DND-41 (cell line): Measurements from ENCODE around the gene RALY.

Experiments used
- ATAC-seq: fragments of 200-7000 bp; cut with Tn5 transposase; 3 replicates; pipeline ENCODE4 v1.9.1; 2021; ENCODE audit warnings: low read depth; ENCODE audit not compliant: insufficient read depth
- DNase-seq: peaks from one replicate; pipeline ENCODE4 v3.0.0-alpha.2; 2020
- H2AFZ ChIP-seq: 2 replicates; pipeline ENCODE4 v1.6.0; 2012; ENCODE audit warnings: low read depth, low read length
- H3K27ac ChIP-seq: 2 replicates; pipeline ENCODE4 v1.5.1; 2012; ENCODE audit warnings: low read length, inconsistent platforms
- H3K27me3 ChIP-seq: fragments of 200-600 bp; sonication (generic); 2 replicates; pipeline ENCODE4 v1.6.0; 2012; ENCODE audit warnings: low read length, mild to moderate bottlenecking, inconsistent platforms; ENCODE audit not compliant: insufficient read depth, poor library complexity
- H3K36me3 ChIP-seq: 2 replicates; pipeline ENCODE4 v1.5.1; 2012; ENCODE audit warnings: low read length, inconsistent platforms; ENCODE audit not compliant: insufficient read depth
- H3K4me1 ChIP-seq: 2 replicates; pipeline ENCODE4 v1.5.1; 2012; ENCODE audit warnings: mild to moderate bottlenecking, low read length; ENCODE audit not compliant: insufficient read depth
- H3K4me2 ChIP-seq: 2 replicates; pipeline ENCODE4 v1.6.0; 2012; ENCODE audit warnings: mild to moderate bottlenecking, moderate library complexity, low read length, inconsistent platforms; ENCODE audit not compliant: insufficient read depth
- H3K4me3 ChIP-seq, 2 experiments: fragments of 200-600 bp in 1 of 2; shearing (Covaris generic) in 1 of 2; 2 replicates each; pipeline ENCODE4 v1.5.1; 2012 to 2016; ENCODE audit warnings: inconsistent platforms in 2 of 2, low read length in 2 of 2, mild to moderate bottlenecking in 2 of 2, low read depth in 1 of 2, moderate library complexity in 1 of 2
- H3K79me2 ChIP-seq: 2 replicates; pipeline ENCODE4 v1.6.0; 2012; ENCODE audit warnings: low read length, inconsistent platforms; ENCODE audit not compliant: insufficient read depth
- H3K9ac ChIP-seq: 2 replicates; pipeline ENCODE4 v1.6.0; 2012; ENCODE audit warnings: low read depth, mild to moderate bottlenecking, inconsistent platforms, low read length, moderate library complexity
- H3K9me3 ChIP-seq: 2 replicates; pipeline ENCODE4 v1.5.1; 2012; ENCODE audit warnings: low read length, moderate library complexity, mild to moderate bottlenecking, inconsistent platforms; ENCODE audit not compliant: insufficient read depth, severe bottlenecking
- H4K20me1 ChIP-seq: 2 replicates; pipeline ENCODE4 v1.6.0; 2012; ENCODE audit warnings: low read length; ENCODE audit not compliant: insufficient read depth
- EZH2 ChIP-seq: IDR thresholded peaks from 3 replicates; pipeline ENCODE4 v1.6.1; 2012; ENCODE audit warnings: borderline replicate concordance, low read depth, mild to moderate bottlenecking, moderate library complexity, low read length, inconsistent platforms; ENCODE audit not compliant: severe bottlenecking
- TF ChIP-seq, protein P1 (sequence below): IDR thresholded peaks from 2 replicates; pipeline ENCODE4 v1.5.1; 2012; ENCODE audit warnings: borderline replicate concordance, low read length, moderate library complexity, mild to moderate bottlenecking; ENCODE audit not compliant: poor library complexity, severe bottlenecking; ENCODE audit errors: extremely low read depth

Gene RALY

DNA sequence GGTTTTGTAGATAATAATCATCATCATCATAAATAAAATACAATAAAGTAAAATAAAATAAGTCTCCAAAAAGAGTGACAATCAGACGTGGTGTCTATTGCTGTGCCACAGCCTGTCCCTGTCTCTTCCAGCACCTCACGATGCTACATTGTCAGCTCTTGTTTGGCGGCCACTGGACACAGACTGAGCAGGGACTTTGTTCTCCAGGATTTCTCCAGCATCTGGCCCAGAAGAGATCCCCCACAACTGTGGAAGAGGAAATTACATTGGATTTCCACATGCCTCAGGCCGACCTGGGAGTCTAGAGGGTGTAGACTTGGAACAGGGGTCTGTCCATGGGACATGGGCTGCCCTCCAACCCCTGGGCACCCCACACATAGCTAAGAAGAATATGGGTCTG is 39.2 kb upstream of the RALY start:
- DNase-seq (no peak), ATAC-seq (no peak)
- no peaks in the 10 kb centered on the region for H3K79me2 ChIP-seq
- H4K20me1 ChIP-seq = no peaks in the 10 kb centered on the region
- no peak for TF ChIP-seq EZH2
- TF ChIP-seq, protein P1, sequence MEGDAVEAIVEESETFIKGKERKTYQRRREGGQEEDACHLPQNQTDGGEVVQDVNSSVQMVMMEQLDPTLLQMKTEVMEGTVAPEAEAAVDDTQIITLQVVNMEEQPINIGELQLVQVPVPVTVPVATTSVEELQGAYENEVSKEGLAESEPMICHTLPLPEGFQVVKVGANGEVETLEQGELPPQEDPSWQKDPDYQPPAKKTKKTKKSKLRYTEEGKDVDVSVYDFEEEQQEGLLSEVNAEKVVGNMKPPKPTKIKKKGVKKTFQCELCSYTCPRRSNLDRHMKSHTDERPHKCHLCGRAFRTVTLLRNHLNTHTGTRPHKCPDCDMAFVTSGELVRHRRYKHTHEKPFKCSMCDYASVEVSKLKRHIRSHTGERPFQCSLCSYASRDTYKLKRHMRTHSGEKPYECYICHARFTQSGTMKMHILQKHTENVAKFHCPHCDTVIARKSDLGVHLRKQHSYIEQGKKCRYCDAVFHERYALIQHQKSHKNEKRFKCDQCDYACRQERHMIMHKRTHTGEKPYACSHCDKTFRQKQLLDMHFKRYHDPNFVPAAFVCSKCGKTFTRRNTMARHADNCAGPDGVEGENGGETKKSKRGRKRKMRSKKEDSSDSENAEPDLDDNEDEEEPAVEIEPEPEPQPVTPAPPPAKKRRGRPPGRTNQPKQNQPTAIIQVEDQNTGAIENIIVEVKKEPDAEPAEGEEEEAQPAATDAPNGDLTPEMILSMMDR = no peak
- H3K4me1 ChIP-seq = no peaks in the 10 kb centered on the region
- no peak overlapping the region for H3K4me2 ChIP-seq
- H3K27ac ChIP-seq = no peak overlapping the region
- no peaks in the 10 kb centered on the region for H3K9me3 ChIP-seq
- H3K4me3 ChIP-seq = no peak overlapping the region
- H3K36me3 ChIP-seq = no peaks in the 10 kb centered on the region
- no peak overlapping the region for H2AFZ ChIP-seq
- peaks cover 7% of the 10 kb centered on the region for H3K27me3 ChIP-seq
- H3K9ac ChIP-seq = no peak overlapping the region

DNA sequence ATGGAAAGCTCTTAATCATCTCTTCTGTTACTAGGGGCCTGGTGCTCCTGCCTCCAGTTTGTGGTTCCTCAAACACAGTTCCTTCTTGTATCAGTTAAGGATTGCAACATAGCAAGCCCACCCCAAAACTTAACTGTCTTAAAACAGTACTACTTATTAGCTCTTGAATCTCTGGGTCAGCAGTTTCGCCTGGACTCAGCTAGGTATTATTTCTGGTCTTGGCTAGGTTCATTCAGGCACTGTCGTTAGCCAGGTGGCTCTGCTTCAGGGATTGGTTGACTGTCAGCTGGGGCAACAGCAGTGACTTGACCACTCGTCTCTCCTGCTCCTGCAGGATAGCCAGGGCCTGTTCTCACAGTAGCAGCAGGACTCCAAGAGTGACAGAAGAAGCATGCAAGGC is 30.0 kb upstream of the RALY start:
- H4K20me1 ChIP-seq = no peaks in the 10 kb centered on the region
- no peaks in the 10 kb centered on the region for H3K4me1 ChIP-seq
- peaks cover 12% of the 10 kb centered on the region for H3K27me3 ChIP-seq
- H3K9me3 ChIP-seq = no peaks in the 10 kb centered on the region
- DNase-seq = no peak
- H3K4me2 ChIP-seq = no peak overlapping the region
- no peak overlapping the region for H2AFZ ChIP-seq
- ATAC-seq = no peak
- TF ChIP-seq EZH2 = no peak
- TF ChIP-seq, protein P1 = no peak
- no peak overlapping the region for H3K9ac ChIP-seq
- H3K27ac ChIP-seq = no peak overlapping the region
- H3K4me3 ChIP-seq = no peak overlapping the region
- H3K79me2 ChIP-seq = no peaks in the 10 kb centered on the region
- no peaks in the 10 kb centered on the region for H3K36me3 ChIP-seq

DNA sequence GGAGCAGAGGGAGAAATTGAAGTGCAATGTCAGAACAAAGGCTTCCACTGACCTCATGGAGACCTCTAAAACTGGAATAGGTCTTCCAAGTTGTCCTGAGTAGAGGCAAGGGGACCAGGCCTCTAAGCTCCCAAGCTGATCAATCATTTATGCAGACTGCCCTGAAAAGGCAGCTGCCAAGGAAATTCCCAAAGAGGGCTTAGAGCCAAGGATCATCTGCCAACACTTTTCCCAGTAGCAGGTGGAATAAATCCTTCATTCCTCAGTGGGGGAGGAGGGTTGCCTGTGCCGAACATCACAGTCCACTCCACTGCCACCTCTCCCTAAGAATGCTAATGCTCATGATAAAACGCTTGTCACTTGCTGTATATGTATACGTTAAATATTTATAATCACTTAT is 29.3 kb upstream of the RALY start:
- Histone ChIP-seq H3K9ac (no peak overlapping the region), H3K4me1 (no peaks in the 10 kb centered on the region), H3K27me3 (peaks cover 10% of the 10 kb centered on the region), H3K4me2 (no peak overlapping the region), H2AFZ (no peak overlapping the region), H3K4me3 (no peak overlapping the region), H3K79me2 (no peaks in the 10 kb centered on the region), H3K27ac (no peak overlapping the region), H3K36me3 (no peaks in the 10 kb centered on the region), H3K9me3 (no peaks in the 10 kb centered on the region), H4K20me1 (no peaks in the 10 kb centered on the region)
- no peak for ATAC-seq
- DNase-seq = no peak
- TF ChIP-seq, protein P1 = no peak
- TF ChIP-seq EZH2 = no peak

DNA sequence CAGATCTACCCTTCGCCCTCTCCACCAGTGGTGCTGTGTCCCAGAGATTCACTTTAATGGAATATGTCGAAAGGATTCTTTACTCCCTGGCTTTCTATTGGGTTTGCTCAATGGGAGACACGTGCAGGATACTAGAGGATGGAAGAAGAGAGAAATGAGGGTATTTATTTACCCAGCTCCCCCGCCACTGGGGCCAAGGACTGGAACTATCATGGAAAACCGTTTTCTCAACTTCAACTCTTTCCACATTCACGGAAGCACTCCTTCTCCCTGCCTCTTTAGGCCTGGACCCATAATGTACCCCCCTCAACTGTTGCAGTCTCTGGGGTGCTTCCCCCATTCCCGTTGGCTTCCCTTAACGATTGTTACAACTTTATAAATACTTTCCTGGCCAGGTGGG is 26.6 kb upstream of the RALY start:
- no peak overlapping the region for H3K4me3 ChIP-seq
- no peaks in the 10 kb centered on the region for H4K20me1 ChIP-seq
- TF ChIP-seq, protein P1 = no peak
- no peak for TF ChIP-seq EZH2
- H3K36me3 ChIP-seq = no peaks in the 10 kb centered on the region
- no peaks in the 10 kb centered on the region for H3K4me1 ChIP-seq
- no peak for DNase-seq
- H3K79me2 ChIP-seq = no peaks in the 10 kb centered on the region
- no peaks in the 10 kb centered on the region for H3K9me3 ChIP-seq
- H3K27me3 ChIP-seq = peaks cover 10% of the 10 kb centered on the region
- H3K27ac ChIP-seq = no peak overlapping the region
- H3K4me2 ChIP-seq = no peak overlapping the region
- no peak overlapping the region for H2AFZ ChIP-seq
- no peak for ATAC-seq
- no peak overlapping the region for H3K9ac ChIP-seq
